SU-DHL-6 (cell line): ENCODE measurements around the gene ZNF532.

Source experiments
- EZH2phosphoT487 ChIP-seq: fragments of 200-600 bp; sonication (generic), shearing (Covaris generic); conservative IDR thresholded peaks from 2 replicates; pipeline ENCODE4 v1.6.1; 2018; ENCODE audit warnings: mild to moderate bottlenecking, antibody characterized with exemption, low read length, moderate library complexity, mixed read lengths
- TF ChIP-seq, protein P1 (sequence below): fragments of 200-600 bp; sonication (generic); IDR thresholded peaks from one replicate; pipeline ENCODE4 v1.5.1; 2017; ENCODE audit warnings: antibody characterized with exemption, mild to moderate bottlenecking, low read length, moderate library complexity; ENCODE audit not compliant: insufficient read depth, poor library complexity, severe bottlenecking

GRCh38 chr18:58905777-58906428 is 41.2 kb downstream of the ZNF532 start:
- TF ChIP-seq, protein P1, sequence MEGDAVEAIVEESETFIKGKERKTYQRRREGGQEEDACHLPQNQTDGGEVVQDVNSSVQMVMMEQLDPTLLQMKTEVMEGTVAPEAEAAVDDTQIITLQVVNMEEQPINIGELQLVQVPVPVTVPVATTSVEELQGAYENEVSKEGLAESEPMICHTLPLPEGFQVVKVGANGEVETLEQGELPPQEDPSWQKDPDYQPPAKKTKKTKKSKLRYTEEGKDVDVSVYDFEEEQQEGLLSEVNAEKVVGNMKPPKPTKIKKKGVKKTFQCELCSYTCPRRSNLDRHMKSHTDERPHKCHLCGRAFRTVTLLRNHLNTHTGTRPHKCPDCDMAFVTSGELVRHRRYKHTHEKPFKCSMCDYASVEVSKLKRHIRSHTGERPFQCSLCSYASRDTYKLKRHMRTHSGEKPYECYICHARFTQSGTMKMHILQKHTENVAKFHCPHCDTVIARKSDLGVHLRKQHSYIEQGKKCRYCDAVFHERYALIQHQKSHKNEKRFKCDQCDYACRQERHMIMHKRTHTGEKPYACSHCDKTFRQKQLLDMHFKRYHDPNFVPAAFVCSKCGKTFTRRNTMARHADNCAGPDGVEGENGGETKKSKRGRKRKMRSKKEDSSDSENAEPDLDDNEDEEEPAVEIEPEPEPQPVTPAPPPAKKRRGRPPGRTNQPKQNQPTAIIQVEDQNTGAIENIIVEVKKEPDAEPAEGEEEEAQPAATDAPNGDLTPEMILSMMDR = no peak
- no peak for TF ChIP-seq EZH2phosphoT487
